GM18526 (cell line): Measurements from ENCODE around the gene MACROD1.

Experiments
- POLR2A ChIP-seq: IDR thresholded peaks from 3 replicates; pipeline ENCODE4 v1.6.1; 2011; ENCODE audit not compliant: insufficient read length; ENCODE audit errors: extremely low read depth

MACROD1 gene

GRCh38 chr11:64026575-64027205 is 139.2 kb downstream of the MACROD1 start:
- no peak for TF ChIP-seq POLR2A

- no peak for TF ChIP-seq POLR2A
Measured at GRCh38 chr11:64025205-64025604, 140.7 kb downstream of the MACROD1 start.

GRCh38 chr11:64023712-64024710 is 141.9 kb downstream of the MACROD1 start:
- no peak for TF ChIP-seq POLR2A

- TF ChIP-seq POLR2A, result no peak
Measured at GRCh38 chr11:64022125-64022784, 143.7 kb downstream of the MACROD1 start.

GRCh38 chr11:64021757-64022093 is 144.2 kb downstream of the MACROD1 start:
- no peak for TF ChIP-seq POLR2A

GRCh38 chr11:64020976-64021756 is 144.7 kb downstream of the MACROD1 start:
- no peak for TF ChIP-seq POLR2A

- no peak for TF ChIP-seq POLR2A
Measured at GRCh38 chr11:64019106-64020037, 146.5 kb downstream of the MACROD1 start.

GRCh38 chr11:64018310-64018709 is 147.6 kb downstream of the MACROD1 start:
- TF ChIP-seq POLR2A, result no peak

GRCh38 chr11:64017945-64018224 is 148.0 kb downstream of the MACROD1 start:
- TF ChIP-seq POLR2A, result no peak

GRCh38 chr11:64015935-64016845 is 149.7 kb downstream of the MACROD1 start:
- TF ChIP-seq POLR2A, result no peak

- no peak for TF ChIP-seq POLR2A
Measured at GRCh38 chr11:64015510-64015909, 150.4 kb downstream of the MACROD1 start.

GRCh38 chr11:64014356-64014755 is 151.6 kb downstream of the MACROD1 start:
- no peak for TF ChIP-seq POLR2A

- no peak for TF ChIP-seq POLR2A
Measured at GRCh38 chr11:64013141-64013896, 152.6 kb downstream of the MACROD1 start.

GRCh38 chr11:64011371-64011770 is 154.5 kb downstream of the MACROD1 start:
- no peak for TF ChIP-seq POLR2A
